HepG2 (cell line): Measurements from ENCODE around the gene FNDC3A. TPM values are rescaled to one million over a fixed set of nuclear protein-coding genes. Genes with fewer than 3 reads are reported as not detected.

Experiments used
- ATAC-seq: fragments of 200-7000 bp; cut with Tn5 transposase; 3 replicates; pipeline ENCODE4 v1.9.1; 2020; ENCODE audit warnings: mild to moderate bottlenecking, moderate library complexity
- BruUV-seq: library from RNA; stranded (reverse); fragments of 400-500 nt; replicated peaks from 2 replicates; lab custom pipeline; 2021; lab: Mats Ljungman, UMichigan
- CTCF ChIA-PET: fragments of 300-600 bp; formaldehyde crosslinking; extraction: SDS; loops from one replicate; lab custom pipeline; 2021; ENCODE audit warnings: low total read pairs, inconsistent platforms, low intra/inter-chr PET ratio; lab: Yijun Ruan, JAX
- POLR2A ChIA-PET: fragments of 350-600 bp; sonication (Branson Sonifier 250); formaldehyde crosslinking; loops from one replicate; lab custom pipeline; 2020; ENCODE audit warnings: antibody characterized with exemption, inconsistent platforms; lab: Yijun Ruan, JAX
- DNase-seq: peaks from one replicate; pipeline ENCODE4 v3.0.0-alpha.2; 2015; ENCODE audit warnings: low spot score
- FAIRE-seq: peaks from 3 replicates; lab custom pipeline; 2011; peaks lifted over from hg19 to GRCh38; lab: Jason Lieb, UNC
- H2AFZ ChIP-seq: one replicate; pipeline ENCODE4 v1.6.1; 2011; ENCODE audit warnings: low read length, inconsistent platforms
- H3K27ac ChIP-seq: fragments of 300-600 bp; 3 replicates; pipeline ENCODE4 v1.8.0; 2011; ENCODE audit warnings: mixed run types, mild to moderate bottlenecking, mixed read lengths, low read length, inconsistent platforms; ENCODE audit not compliant: insufficient read depth; ENCODE audit errors: extremely low read length
- H3K27me3 ChIP-seq, 2 experiments: fragments of 200-600 bp in 1 of 2; 2 replicates in 1 of 2; 3 replicates in 1 of 2; pipeline versions ENCODE4 v1.6.0 to v1.8.0; 2011; ENCODE audit warnings: low read length in 2 of 2, mild to moderate bottlenecking in 2 of 2, moderate library complexity in 2 of 2, inconsistent platforms in 1 of 2; ENCODE audit not compliant: insufficient read depth in 2 of 2, control insufficient read depth in 1 of 2
- H3K36me3 ChIP-seq, 2 experiments: fragments of 200-600 bp in 1 of 2; replicated peaks in 1 of 2; 2 replicates in 1 of 2; 3 replicates in 1 of 2; pipeline versions ENCODE4 v1.5.1 to v1.8.0; 2011; ENCODE audit warnings: low read length in 2 of 2, inconsistent platforms in 1 of 2; ENCODE audit not compliant: insufficient read depth in 2 of 2, control insufficient read depth in 1 of 2
- H3K4me1 ChIP-seq: 2 replicates; pipeline ENCODE4 v1.5.1; 2012; ENCODE audit warnings: low read length, inconsistent platforms; ENCODE audit not compliant: insufficient read depth
- H3K4me2 ChIP-seq: 2 replicates; pipeline ENCODE4 v1.6.0; 2011; ENCODE audit warnings: low read depth, low read length, inconsistent platforms
- H3K4me3 ChIP-seq, 3 experiments: fragments of 200-600 bp in 1 of 3; sonication (generic), shearing (Covaris generic) in 1 of 3; replicated peaks in 1 of 3; 2 replicates each; pipeline ENCODE4 v1.5.1; 2011 to 2016; ENCODE audit warnings: low read length in 3 of 3, inconsistent platforms in 2 of 3, low read depth in 2 of 3, mild to moderate bottlenecking in 2 of 3, control low read depth in 1 of 3, mixed read lengths in 1 of 3; ENCODE audit not compliant: insufficient read depth in 1 of 3
- H3K79me2 ChIP-seq: one replicate; pipeline ENCODE4 v1.6.1; 2011; ENCODE audit warnings: low read length, inconsistent platforms; ENCODE audit not compliant: insufficient read depth
- H3K9ac ChIP-seq: 2 replicates; pipeline ENCODE4 v1.6.0; 2011; ENCODE audit warnings: mild to moderate bottlenecking, low read depth, low read length, inconsistent platforms; ENCODE audit not compliant: insufficient read depth
- H3K9me3 ChIP-seq: 2 replicates; pipeline ENCODE4 v1.5.1; 2012; ENCODE audit warnings: mild to moderate bottlenecking, low read length
- H4K20me1 ChIP-seq: 2 replicates; pipeline ENCODE4 v1.6.0; 2011; ENCODE audit warnings: inconsistent platforms, mild to moderate bottlenecking, low read length, moderate library complexity; ENCODE audit not compliant: insufficient read depth
- RFX3 ChIP-seq: IDR thresholded peaks from 2 replicates; pipeline ENCODE4 v1.6.1; 2016; ENCODE audit warnings: missing biosample characterization, missing genetic modification reagents
- SMC3 ChIP-seq: IDR thresholded peaks from 2 replicates; pipeline ENCODE4 v1.6.1; 2011; ENCODE audit warnings: low read length, improper control_type of control experiment
- ZNF670 ChIP-seq: sonication (generic); formaldehyde crosslinking; IDR thresholded peaks from 2 replicates; pipeline ENCODE4 v1.8.0; 2022; ENCODE audit warnings: mild to moderate bottlenecking, missing genetic modification reagents, borderline replicate concordance
- ZNF780A ChIP-seq: sonication (generic); formaldehyde crosslinking; IDR thresholded peaks from 2 replicates; pipeline ENCODE4 v1.8.0; 2022; ENCODE audit warnings: mild to moderate bottlenecking, missing genetic modification reagents, moderate library complexity
- WGBS: methylation state at CpG from one replicate; pipeline ENCODE4 v1.1.6; 2017; ENCODE audit warnings: low lambda C conversion rate; 5-methylcytosine and 5-hydroxymethylcytosine counted together
- in situ Hi-C: cut with HindIII; loops from 2 replicates; pipeline ENCODE4 v1.10.0; 2017; ENCODE audit warnings: low pct_unique_long_range_greater_than_20kb; ENCODE audit not compliant: extremely low pct_ligation_motif_present
- intact Hi-C: fragments of 100-400 bp; cut with micrococcal nuclease; formaldehyde crosslinking; loops from one replicate; pipeline ENCODE4 v1.10.0; 2022; ENCODE audit not compliant: unreplicated experiment
- polyA plus RNA-seq, 8 experiments: library from polyadenylated mRNA; depleted of rRNA in 3 of 8; stranded (reverse) in 7 of 8; unstranded in 1 of 8; fragments of >200 nt; fragmentation: Illumina TruSeq in 4 of 8; extraction: Trizol in 4 of 8; gene quantifications; 2 replicates each; pipeline versions ENCODE4 v1.2.1 to v1.2.3, GENCODE V29; 2011 to 2016; ENCODE audit warnings: low read depth in 4 of 8, missing spikeins in 1 of 8, mixed read lengths in 1 of 8; ENCODE audit not compliant: insufficient read depth in 1 of 8
- total RNA-seq, 5 experiments: library from RNA; depleted of rRNA; stranded (reverse); fragments of >200 nt; fragmentation: Illumina TruSeq; extraction: Trizol; gene quantifications; 2 replicates each; pipeline ENCODE4 v1.2.3, GENCODE V29; 2016; ENCODE audit warnings: low read depth in 1 of 5
- TF ChIP-seq, protein P1 (sequence below): sonication (generic); formaldehyde crosslinking; IDR thresholded peaks from 2 replicates; pipeline ENCODE4 v1.4.0; 2020; ENCODE audit warnings: missing genetic modification reagents
- TF ChIP-seq, protein P2 (sequence below): IDR thresholded peaks from 2 replicates; pipeline ENCODE4 v1.6.1; 2016; ENCODE audit warnings: low read depth, borderline replicate concordance

The FNDC3A gene
- total and polyA plus RNA-seq, 2 of the 13 experiments (the other 11 are each of a cell fraction or from before 2014, with no cell fraction given), result 36.7 to 39.3 TPM

DNA sequence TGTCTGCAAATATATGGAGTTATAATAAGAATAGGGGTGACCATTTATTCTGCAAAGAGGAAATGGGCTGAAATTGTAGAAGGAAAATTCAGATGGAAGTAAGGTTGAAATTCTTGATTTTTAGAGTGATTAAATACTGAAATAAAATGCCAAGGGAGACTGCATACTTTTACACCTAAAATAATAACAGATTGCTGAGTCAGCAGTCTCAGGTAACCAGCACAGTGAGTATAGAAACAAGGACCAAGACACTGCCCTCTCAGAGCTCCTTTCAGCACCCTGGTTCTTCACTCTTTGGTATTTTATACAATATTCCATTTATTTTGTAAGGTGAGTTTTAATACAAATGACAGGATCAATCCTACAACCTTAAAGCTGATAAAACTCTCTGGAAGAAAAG lies 195.6 kb downstream of the FNDC3A start (continued):
- TF ChIP-seq, protein P1, sequence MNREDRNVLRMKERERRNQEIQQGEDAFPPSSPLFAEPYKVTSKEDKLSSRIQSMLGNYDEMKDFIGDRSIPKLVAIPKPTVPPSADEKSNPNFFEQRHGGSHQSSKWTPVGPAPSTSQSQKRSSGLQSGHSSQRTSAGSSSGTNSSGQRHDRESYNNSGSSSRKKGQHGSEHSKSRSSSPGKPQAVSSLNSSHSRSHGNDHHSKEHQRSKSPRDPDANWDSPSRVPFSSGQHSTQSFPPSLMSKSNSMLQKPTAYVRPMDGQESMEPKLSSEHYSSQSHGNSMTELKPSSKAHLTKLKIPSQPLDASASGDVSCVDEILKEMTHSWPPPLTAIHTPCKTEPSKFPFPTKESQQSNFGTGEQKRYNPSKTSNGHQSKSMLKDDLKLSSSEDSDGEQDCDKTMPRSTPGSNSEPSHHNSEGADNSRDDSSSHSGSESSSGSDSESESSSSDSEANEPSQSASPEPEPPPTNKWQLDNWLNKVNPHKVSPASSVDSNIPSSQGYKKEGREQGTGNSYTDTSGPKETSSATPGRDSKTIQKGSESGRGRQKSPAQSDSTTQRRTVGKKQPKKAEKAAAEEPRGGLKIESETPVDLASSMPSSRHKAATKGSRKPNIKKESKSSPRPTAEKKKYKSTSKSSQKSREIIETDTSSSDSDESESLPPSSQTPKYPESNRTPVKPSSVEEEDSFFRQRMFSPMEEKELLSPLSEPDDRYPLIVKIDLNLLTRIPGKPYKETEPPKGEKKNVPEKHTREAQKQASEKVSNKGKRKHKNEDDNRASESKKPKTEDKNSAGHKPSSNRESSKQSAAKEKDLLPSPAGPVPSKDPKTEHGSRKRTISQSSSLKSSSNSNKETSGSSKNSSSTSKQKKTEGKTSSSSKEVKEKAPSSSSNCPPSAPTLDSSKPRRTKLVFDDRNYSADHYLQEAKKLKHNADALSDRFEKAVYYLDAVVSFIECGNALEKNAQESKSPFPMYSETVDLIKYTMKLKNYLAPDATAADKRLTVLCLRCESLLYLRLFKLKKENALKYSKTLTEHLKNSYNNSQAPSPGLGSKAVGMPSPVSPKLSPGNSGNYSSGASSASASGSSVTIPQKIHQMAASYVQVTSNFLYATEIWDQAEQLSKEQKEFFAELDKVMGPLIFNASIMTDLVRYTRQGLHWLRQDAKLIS (CRISPR knock-in tag), result no peak

DNA sequence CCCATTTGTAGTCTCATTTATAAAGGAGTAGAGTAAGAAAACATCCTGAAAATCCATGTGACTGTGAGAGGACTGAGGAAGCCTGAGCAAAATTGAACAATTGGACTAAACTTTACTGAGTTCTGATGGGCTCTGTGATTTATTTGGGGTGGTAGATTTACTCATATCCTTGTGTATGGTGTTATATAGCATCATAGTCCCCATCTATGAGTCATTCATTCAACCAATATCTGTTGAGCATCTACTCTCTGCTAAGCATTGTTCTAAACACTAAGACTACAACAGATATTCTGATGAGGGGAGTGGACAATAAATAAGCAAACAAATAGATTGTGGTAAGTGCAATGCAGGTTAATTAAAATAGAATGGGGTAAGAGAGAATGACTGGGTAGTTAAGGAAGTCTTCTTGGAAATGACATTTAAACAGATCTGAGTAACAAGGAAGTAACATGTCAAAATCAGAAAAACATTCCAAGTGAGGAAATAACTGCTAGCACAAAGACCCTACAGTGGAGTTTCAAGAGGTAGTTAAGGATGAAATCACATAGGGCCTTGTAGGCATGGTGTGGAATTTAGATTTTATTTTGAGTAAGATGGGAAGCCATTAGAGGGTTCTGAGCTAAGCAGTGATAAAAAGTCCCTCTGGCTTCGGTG lies 208.1 kb downstream of the FNDC3A start:
- Histone ChIP-seq H3K36me3 (peaks cover 7 to 65% of the 10 kb centered on the region in 2 experiments), H3K4me2 (no peak overlapping the region), H3K9ac (no peak overlapping the region), H3K27ac (no peak overlapping the region), H3K4me1 (no peaks in the 10 kb centered on the region), H2AFZ (no peak overlapping the region), H3K27me3 (no peaks in the 10 kb centered on the region), H4K20me1 (no peaks in the 10 kb centered on the region), H3K9me3 (no peaks in the 10 kb centered on the region), H3K79me2 (no peaks in the 10 kb centered on the region), H3K4me3 (no peak overlapping the region)
- in situ Hi-C loops (no loop called here), intact Hi-C loops (no loop called here)
- ChIA-PET CTCF (no interaction called here), POLR2A (no interaction called here)
- 93% methylated on average over 1 of the region's 1 CpG for WGBS
- ATAC-seq, result no peak
- no peak for DNase-seq
- no TSS peak for BruUV-seq
- TF ChIP-seq RFX3 (no peak), SMC3 (no peak), ZNF780A (CRISPR knock-in tag) (no peak), ZNF670 (CRISPR knock-in tag) (no peak)
- TF ChIP-seq, protein P2, sequence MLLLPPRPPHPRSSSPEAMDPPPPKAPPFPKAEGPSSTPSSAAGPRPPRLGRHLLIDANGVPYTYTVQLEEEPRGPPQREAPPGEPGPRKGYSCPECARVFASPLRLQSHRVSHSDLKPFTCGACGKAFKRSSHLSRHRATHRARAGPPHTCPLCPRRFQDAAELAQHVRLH (CRISPR knock-in tag), result no peak
- FAIRE-seq, result no peak
